RPMI8226 (cell line): Measurements from ENCODE around the gene IL1RAPL2.
"Not testable (repeated sequence)": the region's sequence is repeated elsewhere in the genome, so short reads cannot be mapped to it uniquely, and the experiment has no call there.

Experiments
- DNase-seq: peaks from one replicate; pipeline ENCODE4 v3.0.0-alpha.2; 2015

IL1RAPL2 gene

GRCh38 chrX:105744291-105744690 is 1178.3 kb downstream of the IL1RAPL2 start:
- DNase-seq, result no peak

GRCh38 chrX:105744946-105745345 is 1178.9 kb downstream of the IL1RAPL2 start:
- no peak for DNase-seq

- DNase-seq, result no peak
Measured at GRCh38 chrX:105745863-105746262, 1179.9 kb downstream of the IL1RAPL2 start.

- DNase-seq, result no peak
Measured at GRCh38 chrX:105752338-105752956, 1186.4 kb downstream of the IL1RAPL2 start.

GRCh38 chrX:105753411-105753810 is 1187.4 kb downstream of the IL1RAPL2 start:
- DNase-seq, result no peak

- no peak for DNase-seq
Measured at GRCh38 chrX:105754286-105754964, 1188.4 kb downstream of the IL1RAPL2 start.

- no peak for DNase-seq
Measured at GRCh38 chrX:105755109-105755508, 1189.1 kb downstream of the IL1RAPL2 start.

- DNase-seq, result no peak
Measured at GRCh38 chrX:105758754-105759153, 1192.8 kb downstream of the IL1RAPL2 start.

GRCh38 chrX:105759598-105759997 is 1193.6 kb downstream of the IL1RAPL2 start:
- DNase-seq, result no peak

GRCh38 chrX:105765691-105766090 is 1199.7 kb downstream of the IL1RAPL2 start:
- no peak for DNase-seq

GRCh38 chrX:105773801-105774200 is 1207.8 kb downstream of the IL1RAPL2 start:
- DNase-seq, result no peak

- DNase-seq, result no peak
Measured at GRCh38 chrX:105775679-105776078, 1209.7 kb downstream of the IL1RAPL2 start.

GRCh38 chrX:105781804-105782203 is 1215.8 kb downstream of the IL1RAPL2 start:
- DNase-seq, result no peak

GRCh38 chrX:105796877-105797276 is 1230.9 kb downstream of the IL1RAPL2 start:
- not testable (repeated sequence) for DNase-seq

- no peak for DNase-seq
Measured at GRCh38 chrX:105803891-105804290, 1237.9 kb downstream of the IL1RAPL2 start.

- not testable (repeated sequence) for DNase-seq
Measured at GRCh38 chrX:105805655-105806054, 1239.7 kb downstream of the IL1RAPL2 start.

- DNase-seq, result no peak
Measured at GRCh38 chrX:105816517-105816916, 1250.5 kb downstream of the IL1RAPL2 start.
